Stimulated activated CD4-positive, alpha-beta T cell treated with anti-CD3 and anti-CD28 coated beads, TNF-alpha, amount 100 ng/mL, for 4 hours (primary cell): ENCODE data around the gene KCNQ5.

Experiments
- DNase-seq, 3 experiments: peaks; one replicate each; pipeline ENCODE4 v3.0.0-alpha.2; 2020; ENCODE audit warnings: low read depth in 3 of 3

KCNQ5 gene

DNA sequence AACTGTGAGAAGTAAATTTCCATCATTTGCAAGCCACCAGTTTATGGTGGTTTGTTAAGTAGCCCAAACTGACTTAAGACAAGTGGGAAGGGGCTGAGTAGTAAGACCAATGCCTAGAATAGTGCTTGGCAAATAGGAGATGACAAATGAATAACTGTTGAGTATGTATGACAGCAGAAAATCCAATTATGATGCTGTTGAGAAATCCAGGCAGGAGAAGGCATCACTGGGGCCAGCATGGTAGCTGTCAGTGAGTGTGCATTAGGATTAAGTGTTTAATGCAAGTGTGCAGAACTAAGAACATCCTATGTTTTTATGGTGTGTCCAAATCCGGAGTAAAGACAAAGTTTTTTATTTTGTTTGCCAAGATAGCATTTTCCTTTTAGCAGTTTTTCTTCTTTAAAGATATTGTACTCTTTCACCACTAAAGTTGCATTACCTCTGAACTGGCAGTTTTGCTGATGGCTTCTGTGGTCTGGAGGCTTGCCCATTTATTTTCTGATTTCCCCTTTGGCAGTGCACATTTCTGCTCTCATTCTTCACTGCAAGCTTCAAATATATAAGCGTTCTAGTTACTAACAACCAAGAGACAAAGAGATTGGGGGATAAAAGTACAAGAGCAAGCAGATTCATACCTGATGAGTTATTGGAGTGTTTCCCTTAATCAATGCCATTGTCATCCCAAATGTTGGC is 289.7 kb downstream of the KCNQ5 start:
- DNase-seq, result no peak

DNA sequence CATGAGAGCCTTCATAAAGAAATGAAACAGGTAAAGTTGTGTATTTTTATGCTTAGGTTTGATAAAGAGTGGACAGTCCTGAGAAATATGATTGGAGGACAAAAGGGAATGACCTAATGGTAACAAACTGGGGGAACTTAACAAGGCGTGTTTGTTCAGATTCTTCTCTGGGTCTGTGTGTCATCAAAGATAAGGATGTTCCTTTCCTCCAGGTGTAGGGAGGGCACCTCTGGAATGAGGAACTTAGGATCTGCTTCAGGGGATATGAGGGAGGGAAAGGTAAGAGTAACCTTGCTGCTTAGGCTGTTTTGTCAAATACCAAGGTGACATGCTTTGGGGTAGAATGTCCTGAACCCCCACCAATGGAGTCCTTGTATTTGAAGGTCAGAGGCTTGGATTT is 291.9 kb downstream of the KCNQ5 start:
- DNase-seq, result no peak

DNA sequence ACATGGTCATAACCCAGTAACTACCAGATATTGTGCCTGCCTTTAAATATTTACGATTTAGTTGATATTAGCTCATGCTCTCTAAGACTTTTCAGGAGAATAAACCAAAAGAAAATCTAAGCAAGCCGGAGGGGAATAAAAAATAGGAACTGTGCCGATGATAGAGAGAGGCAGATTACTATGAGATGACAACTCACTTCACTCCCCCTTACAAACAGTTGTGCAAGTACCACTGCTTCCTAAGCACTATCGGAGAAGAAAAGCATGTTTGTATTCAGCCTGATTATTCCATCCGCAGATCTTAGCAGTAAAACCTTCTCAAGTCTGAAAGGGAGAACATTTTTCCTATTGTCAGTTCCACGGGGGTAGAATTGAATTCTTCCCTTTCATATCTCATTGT is 294.4 kb downstream of the KCNQ5 start:
- DNase-seq, result no peak

DNA sequence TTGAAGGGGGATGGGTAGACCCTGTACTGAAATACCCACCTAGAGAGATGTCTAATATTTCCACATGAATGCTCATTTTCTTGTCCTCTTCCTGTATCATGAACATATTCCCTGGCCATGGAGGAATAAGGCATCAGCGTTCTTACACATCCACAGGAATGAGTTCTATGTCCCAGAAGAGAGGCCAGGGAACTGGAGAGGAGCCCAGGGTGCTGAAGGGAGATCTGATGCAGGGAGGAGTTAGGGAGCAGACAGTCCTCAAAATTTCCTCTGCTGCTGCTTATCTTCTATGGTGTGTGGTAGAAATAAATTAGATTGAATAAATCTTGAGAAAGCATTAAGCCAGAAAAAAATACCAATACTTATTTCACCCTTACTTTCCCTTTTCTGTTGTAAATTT is 295.0 kb downstream of the KCNQ5 start:
- DNase-seq, result no peak

DNA sequence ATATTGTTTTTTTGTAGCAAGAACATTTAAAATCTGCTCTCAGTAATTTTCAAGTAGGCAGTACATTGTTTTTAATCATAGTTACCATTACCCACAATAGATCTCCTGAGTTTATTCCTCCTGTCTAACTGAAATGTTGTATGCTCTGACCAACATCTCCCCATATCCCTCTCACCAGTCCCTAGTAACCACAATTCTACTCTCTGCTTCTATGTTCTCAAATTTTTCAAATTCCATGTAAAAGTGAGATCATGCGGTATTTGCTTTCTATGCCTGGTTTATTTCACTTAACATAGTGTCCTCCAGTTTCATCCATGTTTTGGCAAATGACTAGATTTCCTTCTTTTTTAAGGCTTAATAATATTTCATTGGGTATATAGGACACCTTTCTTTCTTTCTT is 300.5 kb downstream of the KCNQ5 start:
- no peak for DNase-seq

DNA sequence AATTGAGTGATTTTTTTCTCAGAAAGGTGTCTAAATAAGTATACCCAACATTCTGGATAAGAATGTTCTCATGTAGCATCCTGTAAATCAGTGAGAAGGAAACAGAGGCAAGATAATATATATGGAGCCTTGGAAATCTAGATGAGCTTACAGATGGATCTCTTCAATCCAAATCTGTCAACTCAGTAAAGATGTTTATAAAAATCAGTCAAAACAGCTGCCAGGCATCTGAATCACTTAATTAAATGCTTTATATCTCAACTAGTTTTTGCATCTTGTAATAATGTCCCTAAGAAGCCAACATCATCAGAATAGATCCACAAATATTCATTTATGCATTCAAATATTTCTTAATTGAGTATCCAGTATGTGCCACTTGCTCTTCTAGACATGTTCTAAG is 303.3 kb downstream of the KCNQ5 start:
- no peak for DNase-seq

DNA sequence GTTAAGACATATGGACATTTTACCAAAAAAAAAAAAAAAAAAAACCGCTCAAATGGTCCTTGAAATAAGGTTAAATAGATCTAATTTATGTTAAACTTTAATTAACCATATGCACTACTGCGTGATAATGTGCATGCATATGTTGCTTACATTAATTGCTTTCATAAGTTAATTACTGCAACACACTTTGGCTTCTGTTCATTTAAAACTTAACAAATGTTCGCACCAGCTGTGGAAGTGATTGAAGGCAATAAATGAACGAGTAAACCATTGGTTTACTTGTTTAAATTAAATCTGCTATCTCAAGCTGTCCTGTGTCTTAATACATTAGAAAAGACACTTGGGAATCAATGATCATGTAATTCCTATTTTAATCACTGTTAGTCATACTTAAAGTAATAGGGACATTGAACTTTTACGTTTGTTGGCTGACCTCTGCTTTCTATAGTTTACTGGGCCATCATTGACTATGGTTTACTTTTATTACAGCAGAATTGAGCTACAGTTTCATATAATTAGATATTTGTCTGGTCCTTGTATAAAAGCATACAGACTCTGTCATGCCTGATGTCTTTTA is 308.8 kb downstream of the KCNQ5 start:
- no peak for DNase-seq

DNA sequence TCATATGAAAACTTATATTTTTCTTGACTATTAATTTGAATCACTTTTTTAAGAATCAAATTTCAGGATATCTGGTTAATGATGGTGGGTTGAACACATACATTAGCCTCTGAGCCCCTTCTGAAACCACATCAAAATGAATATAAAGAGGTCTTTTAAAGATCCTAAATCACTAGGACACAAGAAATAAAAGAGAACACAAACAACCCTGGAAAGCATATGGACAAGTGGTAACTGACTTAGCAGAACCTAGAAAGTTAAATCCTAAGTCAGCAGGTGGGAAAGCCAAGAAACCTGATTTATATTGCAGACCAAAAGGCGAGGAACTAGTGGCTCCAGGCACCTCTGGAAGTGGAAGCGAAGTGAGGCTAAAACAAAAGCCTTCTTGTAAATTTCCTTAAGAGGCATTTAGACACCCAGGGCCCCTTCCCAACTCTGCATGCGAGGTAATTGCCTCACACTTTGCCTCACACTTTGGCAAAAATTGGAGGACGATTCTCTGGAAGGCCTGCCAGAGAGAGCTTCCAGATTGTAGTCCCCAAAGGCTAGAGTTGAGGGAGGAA is 309.5 kb downstream of the KCNQ5 start:
- no peak for DNase-seq

DNA sequence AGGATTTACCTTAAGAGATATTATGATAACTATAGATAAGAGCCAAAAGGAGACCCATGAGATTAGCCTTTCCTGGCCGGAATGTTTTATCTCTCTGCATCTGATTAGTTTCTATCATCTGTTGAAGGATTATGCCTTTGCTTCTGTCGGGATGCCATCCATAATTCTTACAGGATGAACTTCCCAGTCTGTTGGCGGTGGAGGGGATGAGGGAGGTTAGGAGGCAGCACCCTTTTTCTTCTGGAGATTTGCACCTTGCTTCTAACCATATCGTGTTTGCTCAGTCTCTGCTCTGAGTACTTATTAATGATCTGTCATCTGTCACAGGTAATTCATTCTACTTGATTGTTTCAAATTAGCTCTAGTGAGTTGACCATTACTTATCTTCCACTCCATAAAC is 311.4 kb downstream of the KCNQ5 start:
- DNase-seq, result no peak

DNA sequence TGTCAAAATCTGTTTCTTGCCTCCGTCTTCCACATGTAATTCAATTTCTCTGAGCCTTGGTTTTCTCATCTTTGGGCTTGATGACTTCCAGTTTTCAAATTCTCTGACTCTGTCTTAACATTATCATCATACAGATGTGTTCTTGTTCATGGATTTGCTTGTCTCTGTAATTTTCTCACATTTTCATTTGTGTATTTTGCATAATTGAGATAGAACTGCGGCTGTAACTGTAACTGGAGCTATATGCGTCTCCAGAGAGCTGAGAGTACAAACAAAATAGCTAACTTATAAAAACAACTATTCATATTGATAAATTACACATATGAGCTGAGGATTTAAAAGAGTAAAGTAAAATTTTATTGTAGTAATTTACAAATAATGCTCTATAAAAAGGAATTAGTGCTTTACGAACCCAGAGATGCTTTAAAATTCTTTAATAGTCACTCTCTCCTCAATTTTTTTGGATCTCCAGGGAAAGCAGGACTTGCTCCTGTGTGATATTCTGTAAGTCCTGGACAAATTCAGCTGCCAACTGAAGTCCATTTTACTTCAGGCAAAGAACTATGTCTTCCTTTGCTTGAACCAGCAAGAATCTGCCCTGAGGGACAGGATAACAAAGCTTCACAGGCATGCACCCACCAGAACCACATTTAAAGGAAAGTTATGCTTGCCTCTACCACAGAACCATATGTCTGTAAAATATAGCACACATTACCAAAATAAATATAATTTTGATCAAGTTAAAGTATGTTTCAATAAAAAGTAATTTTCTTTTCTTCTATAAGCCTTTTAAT is 315.1 kb downstream of the KCNQ5 start:
- DNase-seq, result no peak

DNA sequence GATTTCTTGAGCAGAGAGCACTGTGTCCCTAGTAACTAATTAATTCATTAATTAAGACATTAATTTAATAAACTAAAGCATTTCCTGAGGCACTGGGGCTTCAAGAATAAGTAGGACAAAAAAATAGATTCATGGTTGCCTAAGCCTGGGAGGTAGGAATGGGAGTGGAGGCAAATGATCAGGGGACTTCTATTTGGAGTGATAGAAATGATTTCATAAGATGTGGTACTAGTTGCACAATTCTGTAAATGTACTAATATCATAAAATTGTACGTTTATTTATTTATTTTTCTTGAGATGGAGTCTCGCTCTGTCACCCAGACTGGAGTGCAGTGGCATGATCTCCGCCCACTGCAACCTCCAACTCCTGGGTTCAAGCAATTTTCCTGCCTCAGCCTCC is 316.2 kb downstream of the KCNQ5 start:
- DNase-seq, result no peak

DNA sequence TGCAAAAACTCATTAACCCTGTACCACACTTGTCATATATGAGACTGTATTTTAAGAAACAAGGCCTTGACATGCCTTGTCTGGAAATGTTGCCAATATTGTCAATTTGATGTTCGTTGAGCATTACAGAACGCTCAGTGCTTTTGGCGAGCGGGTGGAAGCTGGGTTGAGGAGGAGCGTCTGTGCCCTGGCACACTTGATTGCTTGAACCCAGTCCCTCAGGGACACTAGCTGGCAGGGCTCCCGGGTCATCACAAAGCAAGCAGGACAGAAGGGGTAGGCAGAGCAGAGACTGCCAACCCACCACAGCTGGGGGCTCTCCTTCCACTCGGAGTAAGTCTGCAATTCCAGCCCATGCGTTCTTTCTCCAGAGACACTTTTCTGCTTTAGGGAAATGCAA is 317.1 kb downstream of the KCNQ5 start:
- no peak for DNase-seq

DNA sequence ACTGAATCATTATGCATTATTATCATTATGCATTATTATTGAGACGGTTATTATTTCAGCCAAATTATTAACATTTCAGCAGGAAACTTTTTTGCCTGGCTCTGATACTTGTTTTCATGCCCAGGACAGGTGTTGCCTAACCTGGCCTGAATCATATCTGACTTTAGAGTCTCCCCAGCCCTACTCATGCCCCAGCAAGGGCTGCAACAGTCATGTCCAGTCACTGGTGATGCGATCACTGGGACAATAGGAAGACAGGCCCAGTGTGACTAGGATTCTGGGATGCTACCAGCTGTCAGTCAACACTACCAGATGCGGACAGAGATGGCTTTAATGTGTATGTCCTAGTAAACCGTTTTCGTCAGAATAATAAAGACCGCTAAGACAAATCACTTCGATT is 318.4 kb downstream of the KCNQ5 start:
- no peak for DNase-seq

DNA sequence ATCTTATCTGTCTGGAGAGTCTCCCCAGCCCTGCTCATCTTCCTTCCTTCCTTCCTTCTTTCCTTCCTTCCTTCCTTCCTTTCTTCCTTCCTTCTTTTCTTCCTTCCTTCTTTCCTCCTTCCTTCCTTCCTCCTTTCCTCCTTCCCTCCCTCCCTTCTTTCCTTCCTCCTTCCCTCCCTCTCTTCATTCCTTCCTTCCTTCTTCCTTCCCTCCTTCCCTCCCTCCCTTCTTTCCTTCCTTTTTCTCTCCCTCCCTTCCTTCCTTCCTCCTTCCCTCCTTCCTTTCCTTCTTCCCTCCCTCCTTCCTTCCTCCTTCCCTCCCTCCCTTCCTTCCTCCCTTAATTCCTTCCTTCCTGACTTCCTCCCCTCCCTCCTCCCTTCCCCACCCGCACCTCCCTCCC is 319.4 kb downstream of the KCNQ5 start:
- no peak for DNase-seq

DNA sequence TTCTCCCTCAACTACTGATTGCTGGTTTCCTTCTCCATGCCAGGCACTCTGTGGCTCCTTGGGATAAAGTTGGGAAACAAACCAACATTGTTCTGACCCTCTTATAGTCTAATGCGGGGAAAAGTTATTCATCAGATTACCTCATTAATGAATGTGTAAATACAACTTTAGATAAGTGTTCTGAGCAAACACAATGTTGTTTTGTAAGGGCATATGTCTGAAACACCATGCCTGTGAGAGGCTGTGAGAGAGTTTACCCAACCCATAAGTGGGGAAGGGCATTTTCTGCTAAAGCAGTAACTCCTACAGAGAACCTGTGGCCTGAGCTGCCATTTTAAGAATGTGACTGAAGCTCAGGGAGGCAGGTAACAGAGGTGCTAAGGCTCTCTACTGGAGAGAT is 319.9 kb downstream of the KCNQ5 start:
- DNase-seq, result no peak

DNA sequence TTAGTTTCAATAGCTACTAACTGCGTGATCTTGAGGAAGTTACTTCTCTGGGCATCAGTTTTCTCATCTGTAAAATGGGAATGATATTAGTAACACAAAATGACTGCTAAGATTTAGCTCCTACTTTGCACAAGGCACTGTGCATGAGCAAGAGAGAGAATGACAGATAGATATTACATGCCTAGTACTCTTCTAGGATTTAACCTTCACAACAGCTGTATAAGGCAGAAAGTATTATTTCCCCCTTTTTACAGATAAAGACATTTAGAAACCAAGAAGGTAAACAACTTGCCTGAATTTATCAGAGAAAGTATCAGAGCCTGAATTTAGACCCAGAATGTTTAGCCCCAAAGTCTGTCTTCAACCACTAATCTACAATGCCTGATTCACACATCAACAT is 321.8 kb downstream of the KCNQ5 start:
- DNase-seq, result no peak

DNA sequence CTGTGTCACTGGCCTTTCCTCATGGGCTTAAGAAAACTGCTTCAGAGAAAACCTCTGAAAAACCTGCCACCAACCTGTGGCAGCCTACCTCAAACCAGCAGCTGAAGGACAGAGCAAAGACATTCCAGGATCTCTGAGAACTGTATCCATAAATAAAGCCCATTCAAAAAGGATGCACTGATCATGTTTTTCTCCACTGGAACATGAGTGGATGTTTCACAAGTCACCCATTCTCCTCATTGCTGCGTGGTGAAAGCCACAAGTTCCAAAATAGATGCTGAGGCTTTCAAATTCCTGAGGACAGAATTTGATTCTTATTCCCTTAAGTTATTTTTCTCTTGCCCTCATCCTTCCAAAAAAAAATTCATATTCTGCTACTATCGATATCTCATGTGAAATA is 322.8 kb downstream of the KCNQ5 start:
- no peak for DNase-seq

DNA sequence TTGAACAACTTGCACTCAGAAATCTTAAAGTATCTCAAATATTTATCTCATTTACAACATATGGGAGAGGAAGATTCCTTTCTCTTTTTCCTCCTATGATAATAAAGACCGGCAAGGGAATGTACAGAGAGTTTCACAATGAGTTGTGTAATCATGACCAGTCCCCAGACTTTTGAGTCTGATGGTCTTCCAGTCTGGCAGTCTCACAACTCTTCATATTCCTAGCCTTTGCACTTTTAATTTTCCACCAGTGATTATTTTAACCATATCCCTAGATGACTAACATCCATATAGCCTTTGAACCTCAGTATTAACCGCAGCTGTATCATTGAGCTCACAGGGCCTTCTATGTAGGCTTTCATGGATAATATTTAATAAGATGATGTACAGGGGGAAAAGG is 324.9 kb downstream of the KCNQ5 start:
- no peak for DNase-seq

DNA sequence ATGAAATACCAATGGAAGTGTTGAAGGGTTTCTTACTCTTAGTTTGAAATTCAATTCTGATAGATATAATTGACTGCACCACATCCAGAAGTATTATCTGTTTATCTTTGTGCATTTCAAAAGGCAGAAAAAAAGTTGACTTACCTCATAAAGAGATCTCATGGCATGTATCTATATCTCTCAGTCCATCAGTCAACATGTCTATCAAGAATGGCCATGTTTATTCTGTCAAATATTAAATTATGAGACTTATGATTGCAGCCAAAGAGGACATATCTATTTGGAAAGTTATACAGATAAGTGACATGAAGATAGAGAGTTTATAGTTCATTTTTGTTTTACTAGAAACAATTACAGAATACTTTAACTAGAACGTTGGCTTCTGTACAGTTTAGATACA is 325.7 kb downstream of the KCNQ5 start:
- DNase-seq, result no peak

DNA sequence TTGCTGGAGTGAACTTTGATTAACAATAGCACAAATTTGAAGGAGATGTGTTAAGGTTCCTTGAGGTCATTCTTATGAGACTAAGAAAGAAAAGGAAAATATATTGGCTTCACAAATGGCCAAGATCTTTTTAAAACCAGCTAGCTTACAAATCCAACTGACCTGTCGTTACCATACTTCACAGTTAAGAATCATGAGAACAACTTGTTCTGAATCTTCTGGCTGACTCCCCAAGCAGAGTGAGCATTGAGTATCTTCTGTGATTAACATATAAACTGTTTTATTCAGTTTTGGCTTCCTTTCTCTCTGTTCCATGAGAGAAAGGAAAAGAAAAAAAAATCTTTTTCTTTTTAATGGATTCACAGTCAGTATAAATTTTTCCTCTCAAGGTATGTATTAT is 326.3 kb downstream of the KCNQ5 start:
- DNase-seq, result no peak

DNA sequence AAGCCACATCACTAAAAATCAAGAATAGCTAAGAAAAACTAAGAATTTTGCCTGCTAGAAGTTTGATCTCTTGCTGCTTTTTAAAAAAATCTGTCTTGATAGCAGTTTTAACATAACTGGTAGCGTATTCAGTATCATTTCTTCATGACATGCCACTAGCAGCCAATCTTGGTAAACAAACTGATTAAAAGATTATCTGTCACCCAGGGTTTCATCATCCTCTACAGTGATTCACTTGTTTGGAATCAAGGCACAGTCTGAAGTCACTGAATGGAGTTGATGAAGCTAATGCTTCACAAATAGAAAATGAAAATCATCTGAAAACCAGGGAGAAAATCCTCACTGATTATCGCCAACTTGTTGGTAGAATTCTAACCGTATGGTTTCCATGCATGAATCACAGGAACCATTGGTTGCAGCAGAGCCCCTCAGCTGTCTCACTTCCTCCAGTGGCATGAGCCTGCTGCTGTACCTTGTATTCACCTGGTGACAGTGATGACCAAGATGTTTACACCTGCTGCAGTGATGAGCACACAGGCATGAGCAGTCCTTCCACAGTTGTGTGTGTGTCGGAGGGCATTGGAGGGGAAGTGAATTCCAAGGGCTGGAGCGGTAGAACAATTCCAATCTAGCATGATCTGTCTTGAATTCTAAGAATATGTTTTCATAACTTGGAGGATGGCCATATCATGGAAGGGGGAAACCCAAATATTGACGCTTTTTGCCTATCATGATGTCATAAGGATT is 328.4 kb downstream of the KCNQ5 start:
- no peak for DNase-seq
